Activated naive CD4-positive, alpha-beta T cell treated with anti-CD3 and anti-CD28 coated beads, Interleukin-2, amount 10 ng/mL, durations not matched to agents 7 days and 5 days (primary cell): ENCODE data around the gene GREB1L.
"Not testable (repeated sequence)": the region's sequence is repeated elsewhere in the genome, so short reads cannot be mapped to it uniquely, and the experiment has no call there.

Source experiments
- CTCF ChIA-PET: fragments of 350-600 bp; sonication (Branson Sonifier 250); formaldehyde crosslinking; loops from one replicate; lab custom pipeline; 2021; ENCODE audit warnings: antibody characterized with exemption; lab: Charles Lee
- DNase-seq: peaks from one replicate; pipeline ENCODE4 v3.0.0-alpha.2; 2020
- H3K27ac Mint-ChIP-seq: one replicate; pipeline ENCODE4 v1.8.0; 2021; ENCODE audit warnings: mild to moderate bottlenecking, moderate library complexity, mixed read lengths
- H3K27me3 Mint-ChIP-seq: one replicate; pipeline ENCODE4 v1.8.0; 2021; ENCODE audit warnings: mild to moderate bottlenecking, mixed read lengths
- H3K36me3 Mint-ChIP-seq: one replicate; pipeline ENCODE4 v1.8.0; 2021; ENCODE audit warnings: mixed read lengths
- H3K4me1 Mint-ChIP-seq: one replicate; pipeline ENCODE4 v1.8.0; 2021; ENCODE audit warnings: mixed read lengths
- H3K4me3 Mint-ChIP-seq: one replicate; pipeline ENCODE4 v1.8.0; 2021; ENCODE audit warnings: mild to moderate bottlenecking, moderate library complexity, mixed read lengths
- H3K9me3 Mint-ChIP-seq: one replicate; pipeline ENCODE4 v1.8.0; 2021; ENCODE audit warnings: mixed read lengths

The GREB1L gene

DNA sequence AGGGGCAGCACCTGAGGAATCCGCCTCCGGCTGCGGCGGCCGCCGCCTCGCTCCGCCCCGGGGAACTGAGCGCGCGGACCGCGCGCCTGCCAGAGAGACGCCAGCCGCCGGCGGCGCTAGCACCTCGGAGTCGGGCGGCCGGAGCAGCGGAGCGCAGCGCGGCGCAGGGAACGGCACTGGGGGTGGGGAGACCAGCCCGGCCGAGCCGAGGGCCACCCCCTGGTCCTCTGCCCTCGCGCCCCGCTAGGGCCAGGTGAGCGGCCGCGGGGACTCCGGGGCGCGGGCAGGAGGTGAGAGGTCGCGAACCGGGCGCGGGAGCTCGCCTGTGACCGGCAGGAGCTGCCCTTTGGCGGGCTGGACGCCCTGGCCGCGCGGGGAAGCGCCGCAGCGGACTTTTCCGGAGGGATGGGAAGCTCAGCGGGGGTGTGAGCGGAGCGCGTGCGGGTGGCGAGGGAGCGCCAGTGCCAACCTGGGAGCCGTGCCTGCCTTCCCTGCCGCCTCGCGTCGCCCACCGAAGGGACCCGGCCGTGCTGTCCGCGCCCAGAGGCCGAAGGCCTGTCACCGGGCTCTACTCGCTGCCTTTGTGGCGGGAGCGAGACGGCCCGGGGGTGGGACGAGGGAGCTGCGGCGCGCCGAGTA, at the start of gene GREB1L:
GREB1L (plus strand) TSS at position 92 of the 639 bp plus-strand sequence. CDS start 141,287 bp downstream, outside the sequence.
- CTCF ChIA-PET: no interaction called here
- H3K4me1 Mint-ChIP-seq: peaks cover 5% of the 10 kb centered on the region
- no peak within 1 kb of the TSS for H3K27ac Mint-ChIP-seq
- peak within 1 kb of the TSS; percentile 29 for H3K4me3 Mint-ChIP-seq
- H3K9me3 Mint-ChIP-seq: no peaks in the 10 kb centered on the region
- peaks cover 62% of the 10 kb centered on the region for H3K27me3 Mint-ChIP-seq
- DNase-seq: peak; percentile 36
- no peaks in the 10 kb centered on the region for H3K36me3 Mint-ChIP-seq

DNA sequence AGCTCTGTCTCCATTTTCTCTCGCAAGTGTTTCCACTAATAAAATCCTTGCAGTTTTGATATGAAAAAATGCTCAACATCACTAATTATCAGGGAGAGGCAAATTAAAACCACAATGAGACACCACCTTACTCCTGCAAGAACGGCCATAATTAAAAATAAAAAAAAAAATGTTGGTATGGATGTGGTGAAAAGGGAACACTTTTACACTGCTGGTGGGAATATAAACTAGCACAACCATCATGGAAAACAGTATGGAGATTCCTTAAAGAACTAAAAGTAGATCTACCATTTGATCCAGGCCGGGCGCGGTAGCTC, 49.8 kb upstream of the GREB1L start:
- H3K27me3 Mint-ChIP-seq: peaks cover 10% of the 10 kb centered on the region
- no peak for DNase-seq

DNA sequence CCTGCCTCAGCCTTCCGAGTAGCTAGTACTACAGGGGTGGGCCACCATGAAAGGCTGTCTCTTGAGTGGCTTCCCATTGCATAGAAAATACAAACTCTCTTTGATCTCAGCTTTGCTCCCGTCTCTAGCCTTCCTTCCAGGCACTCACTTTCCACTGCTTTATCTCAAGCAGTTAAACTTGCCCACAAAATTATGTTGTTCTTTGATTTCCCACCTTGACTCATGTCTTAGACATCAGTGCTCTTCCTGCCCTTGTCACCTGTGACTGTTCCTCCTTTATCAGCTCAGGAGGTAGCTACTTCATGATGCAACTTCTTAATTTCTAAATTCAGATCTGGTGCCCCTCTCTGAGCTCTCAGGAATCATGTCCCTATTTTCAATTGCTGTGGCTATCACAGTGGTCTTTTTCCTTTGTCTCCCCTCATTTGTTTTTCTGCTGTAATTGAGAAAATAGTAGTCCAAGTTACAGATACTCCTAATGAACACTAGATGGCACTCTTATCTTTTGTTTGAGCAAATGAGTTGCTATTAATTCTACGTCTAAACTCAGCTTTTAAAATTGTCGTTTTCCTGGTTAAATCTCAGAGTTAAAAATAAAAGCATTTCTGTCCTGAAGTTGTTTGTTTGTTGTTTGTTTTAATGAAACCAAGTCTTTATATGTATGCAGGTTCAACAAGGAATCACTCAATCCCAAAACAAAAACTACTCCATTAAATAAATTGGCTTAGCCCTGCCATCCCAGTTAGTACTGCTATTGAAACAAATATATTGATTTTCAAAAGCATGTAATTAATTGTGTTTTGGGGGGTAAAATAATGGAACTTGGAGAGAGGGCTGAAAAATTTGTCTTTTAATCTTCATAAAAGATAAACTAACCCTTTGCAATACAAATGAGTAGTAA, 46.9 kb upstream of the GREB1L start:
- Mint-ChIP-seq H3K4me3 (no peak overlapping the region), H3K36me3 (no peaks in the 10 kb centered on the region), H3K27me3 (peaks cover 10% of the 10 kb centered on the region), H3K9me3 (no peaks in the 10 kb centered on the region), H3K4me1 (no peaks in the 10 kb centered on the region), H3K27ac (no peak overlapping the region)
- no peak for DNase-seq
- CTCF ChIA-PET: interaction anchor here (1.0 to 2.8 kb wide), 7 partner anchors 9 to 761 kb away, joined by 3 to 13 read pairs (median 5); no protein-coding TSS in a partner anchor

More for the DNA sequence above, 49.8 kb upstream of the GREB1L start:
- Mint-ChIP-seq H3K36me3 (no peaks in the 10 kb centered on the region), H3K27ac (no peak overlapping the region), H3K9me3 (no peaks in the 10 kb centered on the region), H3K4me3 (no peak overlapping the region), H3K4me1 (no peaks in the 10 kb centered on the region)
- CTCF ChIA-PET: interaction anchor here (0.8 to 2.4 kb wide), 7 partner anchors 8 to 253 kb away, joined by 3 to 10 read pairs (median 3); no protein-coding TSS in a partner anchor

DNA sequence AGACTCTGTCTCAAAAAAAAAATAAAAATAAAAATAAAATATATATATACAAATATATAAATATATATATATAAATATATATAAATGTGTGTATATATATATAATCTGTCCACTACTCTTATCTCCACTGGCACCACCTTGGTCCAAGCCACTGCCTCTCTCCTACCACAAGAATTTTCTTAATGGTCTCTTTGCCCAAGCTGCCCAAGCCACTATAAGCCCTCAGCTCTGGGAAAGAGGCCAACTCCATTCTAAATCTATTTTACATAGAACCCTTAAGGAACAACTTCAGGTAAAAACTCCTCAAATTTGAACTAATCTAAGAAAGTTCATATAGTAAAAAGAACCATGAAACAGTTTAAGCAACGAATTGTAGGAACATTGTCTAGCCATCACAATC, 45.6 kb upstream of the GREB1L start:
- Mint-ChIP-seq H3K36me3 (no peaks in the 10 kb centered on the region), H3K4me1 (no peaks in the 10 kb centered on the region), H3K9me3 (no peaks in the 10 kb centered on the region), H3K4me3 (no peak overlapping the region), H3K27ac (no peak overlapping the region), H3K27me3 (peaks cover 7% of the 10 kb centered on the region)
- CTCF ChIA-PET: interaction anchor here (1.0 to 1.5 kb wide), 2 partner anchors 13 to 760 kb away, joined by 3 to 5 read pairs; no protein-coding TSS in a partner anchor
- no peak for DNase-seq

DNA sequence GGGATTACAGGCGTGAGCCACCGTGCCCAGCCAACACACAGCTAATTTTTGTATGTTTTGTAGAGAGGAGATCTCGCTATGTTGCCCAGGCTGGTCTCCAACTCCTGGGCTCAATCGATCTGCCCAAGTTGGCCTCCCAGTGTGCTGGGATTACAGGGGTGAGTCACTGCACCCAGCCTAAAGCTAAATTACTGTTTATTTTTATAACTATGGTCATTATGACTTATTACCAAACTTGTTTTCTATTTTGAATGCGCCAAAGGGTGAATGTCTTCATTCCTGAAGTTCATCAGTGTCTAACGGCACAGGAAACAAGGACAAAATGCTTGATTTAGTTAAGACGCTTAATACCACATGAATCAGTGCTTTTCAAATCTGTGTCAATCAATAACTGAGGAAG, 38.9 kb upstream of the GREB1L start:
- Mint-ChIP-seq H3K4me3 (no peak overlapping the region), H3K36me3 (no peaks in the 10 kb centered on the region), H3K27ac (no peak overlapping the region), H3K4me1 (no peaks in the 10 kb centered on the region), H3K9me3 (no peaks in the 10 kb centered on the region), H3K27me3 (no peaks in the 10 kb centered on the region)
- DNase-seq: no peak
- CTCF ChIA-PET: interaction anchor here (1.3 kb wide), 1 partner anchor 11 kb away, joined by 3 read pairs; no protein-coding TSS in a partner anchor

DNA sequence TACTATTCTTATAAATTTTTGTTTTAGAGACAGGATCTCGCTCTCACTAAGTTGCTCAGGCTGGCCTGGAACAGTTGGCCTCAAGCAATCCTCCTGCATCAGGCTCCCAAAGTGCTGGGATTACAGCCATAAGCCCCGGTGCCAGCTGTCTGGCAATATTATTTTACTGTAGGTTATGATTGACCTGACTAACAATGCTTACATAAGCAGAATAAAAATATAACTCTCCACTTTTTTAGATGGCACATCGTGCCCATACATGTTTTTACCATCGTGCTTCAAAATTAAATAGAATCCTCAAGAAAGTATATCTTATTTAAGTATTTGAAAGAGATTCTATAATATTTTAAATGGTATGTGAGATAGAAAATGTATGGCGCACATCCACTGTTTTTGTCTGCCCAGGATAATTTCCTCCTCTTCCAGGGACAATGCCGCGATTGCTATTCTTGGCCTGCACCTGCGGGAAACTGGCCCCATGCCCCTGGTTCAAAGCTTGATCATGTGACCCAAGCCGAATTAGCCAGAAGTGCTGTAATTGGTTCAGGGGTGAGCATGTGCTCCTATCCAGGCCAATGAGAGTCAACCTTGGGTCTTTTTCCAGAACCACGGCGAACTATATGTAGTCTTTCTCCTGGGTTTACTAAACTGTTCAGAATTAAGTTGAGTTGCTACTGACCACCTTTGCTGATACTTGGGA, 38.3 kb upstream of the GREB1L start:
- Mint-ChIP-seq H3K36me3 (no peaks in the 10 kb centered on the region), H3K9me3 (no peaks in the 10 kb centered on the region), H3K27ac (no peak overlapping the region), H3K27me3 (no peaks in the 10 kb centered on the region), H3K4me3 (no peak overlapping the region), H3K4me1 (no peaks in the 10 kb centered on the region)
- CTCF ChIA-PET: interaction anchor here (1.3 kb wide), 1 partner anchor 12 kb away, joined by 3 read pairs; no protein-coding TSS in a partner anchor
- DNase-seq: no peak

DNA sequence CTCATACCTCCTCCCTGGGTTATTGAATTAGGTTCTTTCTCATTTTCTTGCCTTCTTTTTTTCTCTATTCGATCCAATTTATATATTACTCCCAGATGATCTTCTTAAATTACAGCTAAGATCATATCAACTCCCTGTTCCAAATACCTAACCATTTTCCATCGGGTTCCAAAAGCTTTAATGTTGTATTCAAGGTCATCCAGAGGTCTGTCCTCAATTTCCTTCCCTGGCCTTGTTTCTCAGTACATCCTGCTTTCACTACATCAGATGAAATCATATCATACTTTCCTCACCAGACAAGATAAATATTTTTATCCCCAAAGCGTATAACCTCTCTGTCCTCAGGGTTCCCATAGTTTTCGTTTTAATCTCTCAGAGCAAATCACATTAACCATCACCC, 36.3 kb upstream of the GREB1L start:
- H3K27ac Mint-ChIP-seq: no peak overlapping the region
- no peaks in the 10 kb centered on the region for H3K9me3 Mint-ChIP-seq
- no peaks in the 10 kb centered on the region for H3K36me3 Mint-ChIP-seq
- no peaks in the 10 kb centered on the region for H3K4me1 Mint-ChIP-seq
- no peak for DNase-seq
- no peaks in the 10 kb centered on the region for H3K27me3 Mint-ChIP-seq
- CTCF ChIA-PET: no interaction called here
- H3K4me3 Mint-ChIP-seq: no peak overlapping the region

DNA sequence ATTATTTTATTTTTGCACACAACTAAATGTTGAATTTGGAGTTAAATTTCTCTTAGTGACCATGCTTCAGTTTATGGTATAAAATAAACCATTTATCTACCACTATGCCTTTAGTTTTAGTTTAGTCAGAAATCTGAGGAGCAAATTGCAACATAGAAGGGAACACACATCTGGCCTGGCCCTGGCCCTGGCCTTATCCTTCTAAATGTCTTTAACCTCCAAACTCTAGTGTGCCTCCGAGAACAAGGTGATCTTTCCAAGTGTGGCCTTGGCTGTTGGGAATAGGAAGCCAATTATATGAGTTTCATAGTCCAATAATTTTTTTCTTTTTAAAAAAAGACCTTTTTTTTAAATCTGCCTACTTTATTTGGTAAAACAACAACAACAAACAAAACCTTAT, 31.8 kb upstream of the GREB1L start:
- CTCF ChIA-PET: no interaction called here
- Mint-ChIP-seq H3K27me3 (peaks cover 4% of the 10 kb centered on the region), H3K4me1 (no peaks in the 10 kb centered on the region), H3K27ac (no peak overlapping the region), H3K4me3 (no peak overlapping the region), H3K36me3 (no peaks in the 10 kb centered on the region), H3K9me3 (no peaks in the 10 kb centered on the region)
- DNase-seq: no peak

DNA sequence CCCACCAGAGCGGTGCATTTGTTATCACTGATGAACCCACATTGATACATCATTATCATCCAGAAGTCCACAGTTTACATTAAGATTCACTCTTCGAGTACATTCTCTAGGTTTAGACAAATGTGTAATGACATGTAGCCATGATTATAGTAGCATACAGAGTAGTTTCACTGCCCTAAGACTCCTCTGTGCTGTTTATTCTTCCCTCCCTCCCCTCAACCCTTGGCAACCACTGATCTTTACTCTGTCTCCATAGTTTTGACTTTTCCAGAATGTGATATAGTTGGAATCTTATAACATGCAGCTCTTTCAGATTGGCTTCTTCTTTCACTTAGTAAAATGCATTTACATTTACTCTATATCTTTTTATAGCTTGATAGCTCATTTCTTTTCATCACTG, 31.2 kb upstream of the GREB1L start:
- no peak for DNase-seq
- H3K27me3 Mint-ChIP-seq: peaks cover 4% of the 10 kb centered on the region
- no peaks in the 10 kb centered on the region for H3K36me3 Mint-ChIP-seq
- H3K27ac Mint-ChIP-seq: no peak overlapping the region
- no peaks in the 10 kb centered on the region for H3K9me3 Mint-ChIP-seq
- H3K4me3 Mint-ChIP-seq: no peak overlapping the region
- CTCF ChIA-PET: interaction anchor here (1.0 kb wide), 1 partner anchor 16 kb away, joined by 3 read pairs; no protein-coding TSS in a partner anchor
- H3K4me1 Mint-ChIP-seq: no peaks in the 10 kb centered on the region

DNA sequence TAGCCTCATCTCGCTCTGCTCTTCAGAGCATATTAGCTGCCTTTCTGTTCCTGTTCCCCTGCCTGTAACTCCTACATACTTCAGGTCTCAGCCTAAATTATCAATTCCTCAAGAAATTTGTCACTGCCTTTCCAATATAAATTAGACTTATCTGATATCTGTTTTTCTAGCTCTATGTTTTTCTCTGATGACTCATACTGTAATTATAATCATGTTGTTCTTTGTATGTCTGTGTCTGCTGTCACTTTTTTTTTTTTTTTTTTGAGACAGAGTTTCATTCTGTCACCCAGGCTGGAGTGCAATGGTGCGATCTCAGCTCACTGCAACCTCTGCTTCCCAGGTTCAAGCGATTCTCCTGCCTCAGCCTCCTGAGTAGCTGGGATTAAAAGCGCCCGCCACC, 27.6 kb upstream of the GREB1L start:
- H3K9me3 Mint-ChIP-seq, H3K4me3 Mint-ChIP-seq, H3K27ac Mint-ChIP-seq, H3K27me3 Mint-ChIP-seq, H3K4me1 Mint-ChIP-seq, DNase-seq, H3K36me3 Mint-ChIP-seq: not testable (repeated sequence)
- CTCF ChIA-PET: interaction anchor here (0.5 kb wide), 1 partner anchor 39 kb away, joined by 3 read pairs; no protein-coding TSS in a partner anchor

DNA sequence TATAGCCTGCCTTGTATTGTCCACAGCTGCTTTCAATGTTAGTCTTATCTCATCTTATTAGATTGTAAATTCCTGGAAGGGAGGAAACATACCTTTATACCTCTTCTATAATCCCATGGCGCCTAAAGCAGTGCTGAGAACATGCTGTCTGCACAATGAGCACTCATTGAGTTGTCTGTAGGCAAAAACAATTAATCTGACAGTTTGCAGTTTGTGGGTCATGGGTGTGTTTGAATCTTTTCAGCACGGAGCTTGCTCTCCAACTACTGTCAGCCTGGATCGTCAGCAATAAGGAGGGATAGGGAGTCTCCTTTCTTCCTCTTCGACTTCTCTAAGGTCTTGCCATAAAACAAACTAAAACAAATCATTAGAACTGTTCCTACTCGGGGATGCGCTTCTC, 26.5 kb upstream of the GREB1L start:
- H3K27me3 Mint-ChIP-seq: peaks cover 4% of the 10 kb centered on the region
- CTCF ChIA-PET: no interaction called here
- H3K9me3 Mint-ChIP-seq: no peaks in the 10 kb centered on the region

DNA sequence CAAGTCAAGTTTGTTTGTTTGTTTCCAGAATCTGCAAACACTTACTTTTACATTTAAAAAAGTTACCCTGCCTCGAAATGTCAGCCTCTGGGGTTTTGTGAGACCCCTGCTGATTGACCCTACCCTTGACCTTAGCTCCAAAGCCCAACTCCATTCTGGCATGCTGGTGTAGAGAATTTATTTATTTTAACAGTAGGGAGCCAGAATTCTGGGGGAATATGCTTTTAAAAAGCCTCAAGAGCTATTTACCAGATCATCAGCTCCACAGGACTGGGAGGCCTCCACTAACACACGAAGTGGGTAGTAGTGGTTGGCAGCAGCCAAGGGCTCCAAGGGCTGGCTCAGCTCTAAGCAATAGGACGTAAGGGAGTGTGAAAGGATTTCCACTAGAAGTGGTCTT, 23.2 kb upstream of the GREB1L start:
- Mint-ChIP-seq H3K27ac (no peak overlapping the region), H3K4me1 (no peaks in the 10 kb centered on the region), H3K9me3 (no peaks in the 10 kb centered on the region), H3K4me3 (no peak overlapping the region), H3K27me3 (no peaks in the 10 kb centered on the region), H3K36me3 (no peaks in the 10 kb centered on the region)
- CTCF ChIA-PET: no interaction called here
- no peak for DNase-seq

More for the DNA sequence above, 26.5 kb upstream of the GREB1L start:
- Mint-ChIP-seq H3K36me3 (no peaks in the 10 kb centered on the region), H3K4me3 (no peak overlapping the region), H3K4me1 (no peaks in the 10 kb centered on the region), H3K27ac (no peak overlapping the region)
- DNase-seq: no peak

DNA sequence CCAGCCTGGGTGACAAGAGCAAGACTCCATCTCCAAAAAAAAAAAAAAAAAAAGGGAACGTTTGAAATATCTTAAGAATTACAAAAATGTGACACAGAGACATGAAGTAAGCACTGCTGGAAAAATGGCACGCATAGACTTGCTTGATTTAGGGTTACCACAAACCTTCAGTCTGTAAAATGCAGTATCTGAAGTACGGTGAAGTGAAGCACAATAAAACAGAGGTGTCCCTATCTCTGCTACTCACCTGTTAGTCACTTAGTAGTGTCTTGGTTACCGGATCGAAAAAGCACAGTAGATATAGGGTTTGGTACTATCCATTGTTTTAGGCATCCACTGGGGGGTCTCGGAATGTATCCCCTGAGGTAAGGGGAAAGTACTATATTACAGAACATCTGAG, 11.6 kb upstream of the GREB1L start:
- DNase-seq: no peak
- CTCF ChIA-PET: no interaction called here
- H3K4me3 Mint-ChIP-seq: no peak overlapping the region
- no peaks in the 10 kb centered on the region for H3K4me1 Mint-ChIP-seq
- no peaks in the 10 kb centered on the region for H3K27me3 Mint-ChIP-seq
- H3K27ac Mint-ChIP-seq: no peak overlapping the region
- no peaks in the 10 kb centered on the region for H3K9me3 Mint-ChIP-seq
- no peaks in the 10 kb centered on the region for H3K36me3 Mint-ChIP-seq
